BLaER1 (cell line): Measurements from ENCODE around the gene KCNJ5.

Experiments used
- H3K27ac ChIP-seq: shearing (Covaris generic); formaldehyde crosslinking; 2 replicates; pipeline ENCODE4 v1.8.1; 2022
- H3K27me3 ChIP-seq: shearing (Covaris generic); formaldehyde crosslinking; 2 replicates; pipeline ENCODE4 v1.8.1; 2022
- H3K36me3 ChIP-seq: shearing (Covaris generic); formaldehyde crosslinking; 2 replicates; pipeline ENCODE4 v1.8.1; 2022
- H3K4me1 ChIP-seq: shearing (Covaris generic); formaldehyde crosslinking; 2 replicates; pipeline ENCODE4 v1.8.1; 2022
- H3K4me2 ChIP-seq: shearing (Covaris generic); formaldehyde crosslinking; 2 replicates; pipeline ENCODE4 v1.8.1; 2022
- H3K4me3 ChIP-seq: shearing (Covaris generic); formaldehyde crosslinking; 2 replicates; pipeline ENCODE4 v1.8.1; 2022
- H3K9ac ChIP-seq: shearing (Covaris generic); formaldehyde crosslinking; 2 replicates; pipeline ENCODE4 v1.8.1; 2022
- H3K9me3 ChIP-seq: shearing (Covaris generic); formaldehyde crosslinking; 2 replicates; pipeline ENCODE4 v1.8.1; 2022
- H4K20me1 ChIP-seq: shearing (Covaris generic); formaldehyde crosslinking; 2 replicates; pipeline ENCODE4 v1.8.1; 2022
- Cebpa-rat ChIP-seq: shearing (Covaris generic); IDR thresholded peaks from 2 replicates; pipeline ENCODE4 v1.8.1; 2022

Gene KCNJ5

DNA sequence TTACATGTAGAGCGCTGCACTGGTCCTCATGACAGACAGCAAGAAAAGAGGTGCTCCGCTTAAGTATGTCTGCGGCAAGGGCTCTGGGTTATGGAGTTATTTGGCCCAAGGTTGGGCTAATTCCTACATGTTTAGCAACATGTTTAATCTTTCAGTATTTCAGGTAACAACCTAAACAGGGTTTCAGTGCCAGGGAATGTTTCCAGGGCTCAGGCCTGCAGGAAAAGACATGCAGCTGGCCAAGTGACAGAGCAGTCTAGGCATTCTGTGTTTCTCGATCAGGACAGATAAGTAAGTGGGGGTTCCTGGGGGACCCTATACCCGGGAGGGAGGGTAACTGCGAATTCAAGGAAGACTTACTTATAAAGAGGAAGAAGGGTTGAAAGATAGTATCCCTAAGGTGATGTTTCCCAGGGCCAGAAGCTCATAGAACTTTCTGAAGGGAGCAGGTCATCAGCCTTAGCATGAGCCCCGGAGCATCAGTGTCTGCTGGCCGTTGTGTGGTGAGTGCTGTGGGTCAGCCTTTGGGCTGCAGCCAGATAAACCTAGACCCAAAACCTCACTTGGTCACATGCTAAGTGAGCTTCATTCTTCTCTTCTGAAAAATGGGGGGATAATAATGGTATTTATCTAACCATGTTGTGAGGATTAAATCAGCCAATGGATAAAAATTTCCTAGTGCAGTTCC lies 18.4 kb downstream of the KCNJ5 start:
- H3K9me3 ChIP-seq = peaks cover 10% of the 10 kb centered on the region; the same call in 1 of the 2 replicates
- H3K27me3 ChIP-seq = no peaks in the 10 kb centered on the region
- H3K27ac ChIP-seq = no peak overlapping the region
- no peak overlapping the region for H3K4me3 ChIP-seq
- H3K9ac ChIP-seq = no peak overlapping the region
- peaks cover 48% of the 10 kb centered on the region for H3K4me1 ChIP-seq
- no peaks in the 10 kb centered on the region for H3K36me3 ChIP-seq
- no peaks in the 10 kb centered on the region for H4K20me1 ChIP-seq
- no peak for TF ChIP-seq Cebpa-rat
- peak overlapping the region; percentile 79; the same call in 1 of the 2 replicates for H3K4me2 ChIP-seq

- Histone ChIP-seq H3K27ac (no peak overlapping the region), H3K4me3 (no peak overlapping the region), H3K9ac (no peak overlapping the region), H3K27me3 (no peaks in the 10 kb centered on the region), H4K20me1 (no peaks in the 10 kb centered on the region), H3K9me3 (peaks cover 10% of the 10 kb centered on the region; the same call in 1 of the 2 replicates), H3K4me1 (peaks cover 44% of the 10 kb centered on the region), H3K4me2 (no peak overlapping the region), H3K36me3 (no peaks in the 10 kb centered on the region)
- TF ChIP-seq Cebpa-rat = no peak
Observed at GRCh38 chr11:128910576-128910975, 19.4 kb downstream of the KCNJ5 start.

DNA sequence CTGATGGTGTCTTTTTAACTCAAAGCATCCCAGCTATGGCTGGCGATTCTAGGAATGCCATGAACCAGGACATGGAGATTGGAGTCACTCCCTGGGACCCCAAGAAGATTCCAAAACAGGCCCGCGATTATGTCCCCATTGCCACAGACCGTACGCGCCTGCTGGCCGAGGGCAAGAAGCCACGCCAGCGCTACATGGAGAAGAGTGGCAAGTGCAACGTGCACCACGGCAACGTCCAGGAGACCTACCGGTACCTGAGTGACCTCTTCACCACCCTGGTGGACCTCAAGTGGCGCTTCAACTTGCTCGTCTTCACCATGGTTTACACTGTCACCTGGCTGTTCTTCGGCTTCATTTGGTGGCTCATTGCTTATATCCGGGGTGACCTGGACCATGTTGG lies 20.1 kb downstream of the KCNJ5 start:
- H3K36me3 ChIP-seq = no peaks in the 10 kb centered on the region
- peaks cover 10% of the 10 kb centered on the region; the same call in 1 of the 2 replicates for H3K9me3 ChIP-seq
- no peak overlapping the region for H3K27ac ChIP-seq
- no peak overlapping the region for H3K4me3 ChIP-seq
- H4K20me1 ChIP-seq = no peaks in the 10 kb centered on the region
- H3K4me1 ChIP-seq = peaks cover 40% of the 10 kb centered on the region
- TF ChIP-seq Cebpa-rat = no peak
- H3K9ac ChIP-seq = no peak overlapping the region
- no peaks in the 10 kb centered on the region for H3K27me3 ChIP-seq
- H3K4me2 ChIP-seq = no peak overlapping the region

- H3K4me2 ChIP-seq = no peak overlapping the region
- H3K9me3 ChIP-seq = peaks cover 10% of the 10 kb centered on the region; the same call in 1 of the 2 replicates
- H3K36me3 ChIP-seq = no peaks in the 10 kb centered on the region
- no peak overlapping the region for H3K9ac ChIP-seq
- TF ChIP-seq Cebpa-rat = no peak
- H3K4me1 ChIP-seq = peaks cover 38% of the 10 kb centered on the region
- H3K27me3 ChIP-seq = no peaks in the 10 kb centered on the region
- no peak overlapping the region for H3K27ac ChIP-seq
- no peak overlapping the region for H3K4me3 ChIP-seq
- no peaks in the 10 kb centered on the region for H4K20me1 ChIP-seq
Observed at GRCh38 chr11:128911701-128912100, 20.5 kb downstream of the KCNJ5 start.

DNA sequence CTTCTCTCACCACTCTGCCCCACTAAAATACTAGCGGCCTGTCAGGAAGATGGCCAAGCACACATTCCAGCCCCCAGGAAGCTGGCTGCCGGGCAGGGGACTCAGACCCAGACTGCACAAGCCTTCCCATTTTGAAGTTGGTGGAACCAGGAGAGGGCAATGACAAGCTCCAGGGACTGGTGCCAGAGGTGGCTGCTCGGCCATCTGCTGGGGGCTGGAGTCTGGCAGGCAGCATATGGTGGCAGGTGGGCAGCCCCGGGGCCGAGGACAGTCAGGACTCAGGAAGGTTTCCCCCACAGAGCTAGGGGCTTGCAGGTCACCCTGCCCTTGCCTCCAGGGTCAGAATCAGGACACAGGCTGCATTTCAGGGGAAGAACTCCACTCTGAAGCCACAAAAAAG lies 22.6 kb downstream of the KCNJ5 start:
- Histone ChIP-seq H3K27ac (no peak overlapping the region), H3K4me3 (no peak overlapping the region), H3K27me3 (no peaks in the 10 kb centered on the region), H3K4me1 (peaks cover 33% of the 10 kb centered on the region), H3K4me2 (no peak overlapping the region), H3K9me3 (peaks cover 10% of the 10 kb centered on the region; the same call in 1 of the 2 replicates), H4K20me1 (no peaks in the 10 kb centered on the region), H3K36me3 (no peaks in the 10 kb centered on the region), H3K9ac (no peak overlapping the region)
- no peak for TF ChIP-seq Cebpa-rat

DNA sequence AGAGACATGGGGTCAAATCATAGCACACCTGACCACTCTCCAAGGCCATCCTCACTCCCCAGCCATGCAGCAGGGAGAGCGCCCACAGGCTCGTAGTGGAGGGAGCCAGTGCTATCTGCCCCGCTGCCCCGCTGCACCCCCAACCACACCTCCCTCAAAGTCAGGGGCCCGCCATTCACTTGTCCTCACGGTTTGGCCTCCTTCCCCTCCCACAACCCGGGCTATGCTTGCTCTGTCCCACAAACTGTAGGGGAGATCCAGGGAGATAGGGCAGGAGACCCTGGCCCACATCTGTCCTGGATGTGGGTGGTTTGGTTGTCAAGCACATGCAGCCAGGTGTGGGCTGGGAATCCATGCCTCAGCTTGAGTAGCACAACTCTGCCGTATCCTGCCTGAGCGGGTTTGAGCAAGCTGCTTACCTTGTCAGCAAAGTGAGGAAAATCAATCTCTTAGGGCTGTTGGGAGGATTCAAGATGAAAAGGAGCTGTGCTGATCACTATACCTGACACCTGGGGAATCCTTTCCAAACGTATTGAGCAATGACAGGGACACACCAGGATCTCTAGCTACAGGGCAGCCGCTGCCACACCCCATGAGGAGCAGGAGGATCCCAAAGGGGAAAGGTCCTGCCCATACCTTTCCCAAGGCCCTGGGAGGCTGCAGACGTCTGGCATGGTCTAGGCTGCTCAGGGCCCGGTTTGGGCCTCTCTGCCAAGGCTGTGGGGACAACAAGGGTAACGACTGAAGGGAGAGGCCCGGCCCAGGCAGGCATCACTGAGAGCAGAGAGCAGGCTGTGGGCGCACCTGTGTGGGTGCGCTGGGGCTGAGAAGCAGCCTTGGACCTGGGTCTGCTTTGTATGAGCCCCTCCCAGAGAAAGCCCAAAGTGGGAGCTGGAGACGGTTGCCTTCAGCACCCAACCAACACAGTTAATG lies 23.3 kb downstream of the KCNJ5 start:
- H3K9ac ChIP-seq = no peak overlapping the region
- TF ChIP-seq Cebpa-rat = no peak

GRCh38 chr11:128915149-128915521 lies 24.0 kb downstream of the KCNJ5 start:
- H3K4me2 ChIP-seq = no peak overlapping the region
- no peaks in the 10 kb centered on the region for H4K20me1 ChIP-seq
- no peaks in the 10 kb centered on the region for H3K36me3 ChIP-seq
- TF ChIP-seq Cebpa-rat = no peak
- no peak overlapping the region for H3K4me3 ChIP-seq
- no peaks in the 10 kb centered on the region for H3K27me3 ChIP-seq
- H3K9ac ChIP-seq = no peak overlapping the region
- peaks cover 10% of the 10 kb centered on the region; the same call in 1 of the 2 replicates for H3K9me3 ChIP-seq
- H3K27ac ChIP-seq = no peak overlapping the region
- H3K4me1 ChIP-seq = peaks cover 37% of the 10 kb centered on the region

More for the DNA sequence above, 23.3 kb downstream of the KCNJ5 start:
- no peaks in the 10 kb centered on the region for H3K27me3 ChIP-seq
- H3K9me3 ChIP-seq = peaks cover 10% of the 10 kb centered on the region; the same call in 1 of the 2 replicates
- H3K4me2 ChIP-seq = no peak overlapping the region
- no peaks in the 10 kb centered on the region for H3K36me3 ChIP-seq
- no peaks in the 10 kb centered on the region for H4K20me1 ChIP-seq
- H3K4me1 ChIP-seq = peaks cover 33% of the 10 kb centered on the region
- no peak overlapping the region for H3K27ac ChIP-seq
- H3K4me3 ChIP-seq = no peak overlapping the region

GRCh38 chr11:128916037-128916572 lies 24.9 kb downstream of the KCNJ5 start:
- TF ChIP-seq Cebpa-rat = 0 out of 2 replicates have a peak, but pooled peaks have one; percentile 20
- no peaks in the 10 kb centered on the region for H3K27me3 ChIP-seq
- H3K27ac ChIP-seq = no peak overlapping the region
- no peak overlapping the region for H3K4me2 ChIP-seq
- H3K36me3 ChIP-seq = no peaks in the 10 kb centered on the region
- H3K9me3 ChIP-seq = peaks cover 8% of the 10 kb centered on the region; the same call in 1 of the 2 replicates
- H3K4me1 ChIP-seq = peaks cover 39% of the 10 kb centered on the region
- no peak overlapping the region for H3K9ac ChIP-seq
- H4K20me1 ChIP-seq = no peaks in the 10 kb centered on the region
- no peak overlapping the region for H3K4me3 ChIP-seq

GRCh38 chr11:128916681-128917080 lies 25.5 kb downstream of the KCNJ5 start:
- H3K9ac ChIP-seq = no peak overlapping the region
- H3K36me3 ChIP-seq = no peaks in the 10 kb centered on the region
- no peaks in the 10 kb centered on the region for H4K20me1 ChIP-seq
- H3K27me3 ChIP-seq = no peaks in the 10 kb centered on the region
- H3K4me3 ChIP-seq = no peak overlapping the region
- no peak overlapping the region for H3K27ac ChIP-seq
- TF ChIP-seq Cebpa-rat = no peak
- peaks cover 37% of the 10 kb centered on the region for H3K4me1 ChIP-seq
- no peak overlapping the region for H3K4me2 ChIP-seq
- peaks cover 3% of the 10 kb centered on the region; the same call in 1 of the 2 replicates for H3K9me3 ChIP-seq
